GM13976 (cell line): Measurements from ENCODE around the gene SP7.

Source experiments
- DNase-seq: peaks from one replicate; pipeline ENCODE4 v3.0.0; 2012; ENCODE audit warnings: low spot score
- in situ Hi-C: fragments of 300-500 bp; cut with MboI; formaldehyde crosslinking; loops from one replicate; pipeline ENCODE4 v1.12.0; 2022; ENCODE audit warnings: low sequenced_read_pairs, mixed read lengths, inconsistent platforms; ENCODE audit not compliant: unreplicated experiment
- TF ChIP-seq, protein P1 (sequence below): IDR thresholded peaks from 2 replicates; pipeline ENCODE4 v1.5.1; 2012; ENCODE audit warnings: borderline replicate concordance, mild to moderate bottlenecking; ENCODE audit not compliant: insufficient read depth; ENCODE audit errors: extremely low read depth, missing control alignments, control extremely low read depth

The SP7 gene

GRCh38 chr12:53355121-53355520 is 19.0 kb upstream of the SP7 start:
- DNase-seq, result no peak
- in situ Hi-C loops, result no loop called here

DNA sequence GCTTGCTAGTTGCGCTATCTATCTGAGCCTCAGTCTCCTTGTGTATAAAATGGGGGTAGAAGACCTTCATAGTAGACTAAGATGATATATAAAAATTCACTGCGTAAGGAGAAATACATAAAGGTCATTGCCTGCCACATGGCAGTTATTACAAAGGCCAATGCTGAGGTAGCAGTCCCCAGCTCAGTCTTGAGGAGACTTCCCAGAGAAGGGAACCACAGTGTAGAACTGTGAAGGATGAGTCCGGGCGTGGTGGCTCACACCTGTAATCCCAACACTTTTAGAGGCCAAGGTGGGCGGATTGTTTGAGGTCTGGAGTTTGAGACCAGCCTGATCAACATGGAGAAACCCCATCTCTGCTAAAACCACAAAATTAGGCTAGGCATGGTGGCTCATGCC is 17.1 kb upstream of the SP7 start:
- TF ChIP-seq, protein P1, sequence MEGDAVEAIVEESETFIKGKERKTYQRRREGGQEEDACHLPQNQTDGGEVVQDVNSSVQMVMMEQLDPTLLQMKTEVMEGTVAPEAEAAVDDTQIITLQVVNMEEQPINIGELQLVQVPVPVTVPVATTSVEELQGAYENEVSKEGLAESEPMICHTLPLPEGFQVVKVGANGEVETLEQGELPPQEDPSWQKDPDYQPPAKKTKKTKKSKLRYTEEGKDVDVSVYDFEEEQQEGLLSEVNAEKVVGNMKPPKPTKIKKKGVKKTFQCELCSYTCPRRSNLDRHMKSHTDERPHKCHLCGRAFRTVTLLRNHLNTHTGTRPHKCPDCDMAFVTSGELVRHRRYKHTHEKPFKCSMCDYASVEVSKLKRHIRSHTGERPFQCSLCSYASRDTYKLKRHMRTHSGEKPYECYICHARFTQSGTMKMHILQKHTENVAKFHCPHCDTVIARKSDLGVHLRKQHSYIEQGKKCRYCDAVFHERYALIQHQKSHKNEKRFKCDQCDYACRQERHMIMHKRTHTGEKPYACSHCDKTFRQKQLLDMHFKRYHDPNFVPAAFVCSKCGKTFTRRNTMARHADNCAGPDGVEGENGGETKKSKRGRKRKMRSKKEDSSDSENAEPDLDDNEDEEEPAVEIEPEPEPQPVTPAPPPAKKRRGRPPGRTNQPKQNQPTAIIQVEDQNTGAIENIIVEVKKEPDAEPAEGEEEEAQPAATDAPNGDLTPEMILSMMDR, result no peak
- no peak for DNase-seq
- in situ Hi-C loops, result loop anchor here (5.0 kb wide), 1 partner anchor 64 kb away; no protein-coding TSS in a partner anchor

More at GRCh38 chr12:53355121-53355520, 19.0 kb upstream of the SP7 start:
- TF ChIP-seq, protein P1, result no peak

- DNase-seq, result peak; percentile 84
- in situ Hi-C loops, result loop anchor here (5.0 kb wide), 1 partner anchor 65 kb away; no protein-coding TSS in a partner anchor
- TF ChIP-seq, protein P1, result peak; percentile 74
Measured at GRCh38 chr12:53352331-53353256, 16.4 kb upstream of the SP7 start.

GRCh38 chr12:53347905-53348304 is 11.8 kb upstream of the SP7 start:
- TF ChIP-seq, protein P1, result no peak
- in situ Hi-C loops, result no loop called here
- DNase-seq, result no peak

DNA sequence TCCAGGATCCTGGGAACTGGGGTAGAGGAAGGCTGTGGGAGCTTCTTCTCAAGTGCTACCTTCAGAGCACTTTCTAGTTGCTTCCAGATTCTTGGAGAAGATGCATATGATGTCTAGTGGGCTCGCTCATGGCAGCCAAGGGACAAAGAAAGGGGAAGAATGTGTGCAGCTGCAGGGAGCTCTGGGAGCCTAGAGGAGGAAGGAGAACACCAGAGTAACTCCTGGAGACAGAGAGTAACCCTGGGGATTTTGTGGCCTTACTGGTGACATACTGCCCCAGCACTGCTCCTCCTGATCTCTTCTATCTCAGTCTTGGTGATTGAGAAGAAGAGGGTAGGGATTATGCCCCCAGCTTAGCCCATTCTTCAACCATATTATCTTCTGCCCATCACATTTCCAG is 10.3 kb upstream of the SP7 start:
- DNase-seq, result no peak
- TF ChIP-seq, protein P1, result no peak
- in situ Hi-C loops, result no loop called here

GRCh38 chr12:53345486-53346188 is 9.5 kb upstream of the SP7 start:
- in situ Hi-C loops, result no loop called here
- TF ChIP-seq, protein P1, result no peak
- no peak for DNase-seq
